HepG2 (cell line): ENCODE results near the gene CHST3. TPM values are rescaled to one million over a fixed set of nuclear protein-coding genes. Genes with fewer than 3 reads are reported as not detected.

Experiments used
- ATAC-seq: fragments of 200-7000 bp; cut with Tn5 transposase; 3 replicates; pipeline ENCODE4 v1.9.1; 2020; ENCODE audit warnings: mild to moderate bottlenecking, moderate library complexity
- BruUV-seq: library from RNA; stranded (reverse); fragments of 400-500 nt; replicated peaks from 2 replicates; lab custom pipeline; 2021; lab: Mats Ljungman, UMichigan
- CTCF ChIA-PET: fragments of 300-600 bp; formaldehyde crosslinking; extraction: SDS; loops from one replicate; lab custom pipeline; 2021; ENCODE audit warnings: low total read pairs, inconsistent platforms, low intra/inter-chr PET ratio; lab: Yijun Ruan, JAX
- POLR2A ChIA-PET: fragments of 350-600 bp; sonication (Branson Sonifier 250); formaldehyde crosslinking; loops from one replicate; lab custom pipeline; 2020; ENCODE audit warnings: antibody characterized with exemption, inconsistent platforms; lab: Yijun Ruan, JAX
- DNase-seq: peaks from one replicate; pipeline ENCODE4 v3.0.0-alpha.2; 2015; ENCODE audit warnings: low spot score
- FAIRE-seq: peaks from 3 replicates; lab custom pipeline; 2011; peaks lifted over from hg19 to GRCh38; lab: Jason Lieb, UNC
- H2AFZ ChIP-seq: one replicate; pipeline ENCODE4 v1.6.1; 2011; ENCODE audit warnings: low read length, inconsistent platforms
- H3K27ac ChIP-seq: fragments of 300-600 bp; 3 replicates; pipeline ENCODE4 v1.8.0; 2011; ENCODE audit warnings: mixed run types, mild to moderate bottlenecking, mixed read lengths, low read length, inconsistent platforms; ENCODE audit not compliant: insufficient read depth; ENCODE audit errors: extremely low read length
- H3K27me3 ChIP-seq, 2 experiments: fragments of 200-600 bp in 1 of 2; 2 replicates in 1 of 2; 3 replicates in 1 of 2; pipeline versions ENCODE4 v1.6.0 to v1.8.0; 2011; ENCODE audit warnings: low read length in 2 of 2, mild to moderate bottlenecking in 2 of 2, moderate library complexity in 2 of 2, inconsistent platforms in 1 of 2; ENCODE audit not compliant: insufficient read depth in 2 of 2, control insufficient read depth in 1 of 2
- H3K36me3 ChIP-seq, 2 experiments: fragments of 200-600 bp in 1 of 2; replicated peaks in 1 of 2; 2 replicates in 1 of 2; 3 replicates in 1 of 2; pipeline versions ENCODE4 v1.5.1 to v1.8.0; 2011; ENCODE audit warnings: low read length in 2 of 2, inconsistent platforms in 1 of 2; ENCODE audit not compliant: insufficient read depth in 2 of 2, control insufficient read depth in 1 of 2
- H3K4me1 ChIP-seq: 2 replicates; pipeline ENCODE4 v1.5.1; 2012; ENCODE audit warnings: low read length, inconsistent platforms; ENCODE audit not compliant: insufficient read depth
- H3K4me2 ChIP-seq: 2 replicates; pipeline ENCODE4 v1.6.0; 2011; ENCODE audit warnings: low read depth, low read length, inconsistent platforms
- H3K4me3 ChIP-seq, 3 experiments: fragments of 200-600 bp in 1 of 3; sonication (generic), shearing (Covaris generic) in 1 of 3; replicated peaks in 1 of 3; 2 replicates each; pipeline ENCODE4 v1.5.1; 2011 to 2016; ENCODE audit warnings: low read length in 3 of 3, inconsistent platforms in 2 of 3, low read depth in 2 of 3, mild to moderate bottlenecking in 2 of 3, control low read depth in 1 of 3, mixed read lengths in 1 of 3; ENCODE audit not compliant: insufficient read depth in 1 of 3
- H3K79me2 ChIP-seq: one replicate; pipeline ENCODE4 v1.6.1; 2011; ENCODE audit warnings: low read length, inconsistent platforms; ENCODE audit not compliant: insufficient read depth
- H3K9ac ChIP-seq: 2 replicates; pipeline ENCODE4 v1.6.0; 2011; ENCODE audit warnings: mild to moderate bottlenecking, low read depth, low read length, inconsistent platforms; ENCODE audit not compliant: insufficient read depth
- H3K9me3 ChIP-seq: 2 replicates; pipeline ENCODE4 v1.5.1; 2012; ENCODE audit warnings: mild to moderate bottlenecking, low read length
- H4K20me1 ChIP-seq: 2 replicates; pipeline ENCODE4 v1.6.0; 2011; ENCODE audit warnings: inconsistent platforms, mild to moderate bottlenecking, low read length, moderate library complexity; ENCODE audit not compliant: insufficient read depth
- ARNT ChIP-seq: fragments of 450-650 bp; IDR thresholded peaks from 2 replicates; pipeline ENCODE4 v1.6.1; 2017
- MTA3 ChIP-seq: sonication (generic); formaldehyde crosslinking; IDR thresholded peaks from 2 replicates; pipeline ENCODE4 v1.4.0; 2020; ENCODE audit warnings: missing genetic modification reagents
- MYPOP ChIP-seq: sonication (generic); formaldehyde crosslinking; IDR thresholded peaks from 2 replicates; pipeline ENCODE4 v1.8.1; 2023; ENCODE audit warnings: mild to moderate bottlenecking, moderate library complexity, missing genetic modification reagents
- ZBTB7B ChIP-seq: sonication (generic); formaldehyde crosslinking; IDR thresholded peaks from 2 replicates; pipeline ENCODE4 v1.4.0; 2020; ENCODE audit warnings: missing genetic modification reagents
- ZNF121 ChIP-seq: sonication (generic); formaldehyde crosslinking; IDR thresholded peaks from 2 replicates; pipeline ENCODE4 v1.5.0; 2020; ENCODE audit warnings: mild to moderate bottlenecking, missing genetic modification reagents
- ZNF138 ChIP-seq: sonication (generic); formaldehyde crosslinking; IDR thresholded peaks from 2 replicates; pipeline ENCODE4 v1.5.0; 2020; ENCODE audit warnings: mild to moderate bottlenecking, low read depth, missing genetic modification reagents
- ZNF629 ChIP-seq: sonication (generic); formaldehyde crosslinking; conservative IDR thresholded peaks from 2 replicates; pipeline ENCODE4 v1.5.0; 2020; ENCODE audit warnings: missing genetic modification reagents
- ZNF782 ChIP-seq: sonication (generic); formaldehyde crosslinking; IDR thresholded peaks from 2 replicates; pipeline ENCODE4 v1.4.0; 2020; ENCODE audit warnings: missing genetic modification reagents, mild to moderate bottlenecking, borderline replicate concordance
- ZSCAN25 ChIP-seq: sonication (generic); formaldehyde crosslinking; IDR thresholded peaks from 2 replicates; pipeline ENCODE4 v1.8.0; 2022; ENCODE audit warnings: mild to moderate bottlenecking, missing genetic modification reagents
- WGBS: methylation state at CpG from one replicate; pipeline ENCODE4 v1.1.6; 2017; ENCODE audit warnings: low lambda C conversion rate; 5-methylcytosine and 5-hydroxymethylcytosine counted together
- in situ Hi-C: cut with HindIII; loops from 2 replicates; pipeline ENCODE4 v1.10.0; 2017; ENCODE audit warnings: low pct_unique_long_range_greater_than_20kb; ENCODE audit not compliant: extremely low pct_ligation_motif_present
- intact Hi-C: fragments of 100-400 bp; cut with micrococcal nuclease; formaldehyde crosslinking; loops from one replicate; pipeline ENCODE4 v1.10.0; 2022; ENCODE audit not compliant: unreplicated experiment
- polyA plus RNA-seq, 8 experiments: library from polyadenylated mRNA; depleted of rRNA in 3 of 8; stranded (reverse) in 7 of 8; unstranded in 1 of 8; fragments of >200 nt; fragmentation: Illumina TruSeq in 4 of 8; extraction: Trizol in 4 of 8; gene quantifications; 2 replicates each; pipeline versions ENCODE4 v1.2.1 to v1.2.3, GENCODE V29; 2011 to 2016; ENCODE audit warnings: low read depth in 4 of 8, missing spikeins in 1 of 8, mixed read lengths in 1 of 8; ENCODE audit not compliant: insufficient read depth in 1 of 8
- total RNA-seq, 5 experiments: library from RNA; depleted of rRNA; stranded (reverse); fragments of >200 nt; fragmentation: Illumina TruSeq; extraction: Trizol; gene quantifications; 2 replicates each; pipeline ENCODE4 v1.2.3, GENCODE V29; 2016; ENCODE audit warnings: low read depth in 1 of 5

Gene CHST3
- total and polyA plus RNA-seq, 2 of the 13 experiments (the other 11 are each of a cell fraction or from before 2014, with no cell fraction given), result 7.2 to 18.7 TPM

DNA sequence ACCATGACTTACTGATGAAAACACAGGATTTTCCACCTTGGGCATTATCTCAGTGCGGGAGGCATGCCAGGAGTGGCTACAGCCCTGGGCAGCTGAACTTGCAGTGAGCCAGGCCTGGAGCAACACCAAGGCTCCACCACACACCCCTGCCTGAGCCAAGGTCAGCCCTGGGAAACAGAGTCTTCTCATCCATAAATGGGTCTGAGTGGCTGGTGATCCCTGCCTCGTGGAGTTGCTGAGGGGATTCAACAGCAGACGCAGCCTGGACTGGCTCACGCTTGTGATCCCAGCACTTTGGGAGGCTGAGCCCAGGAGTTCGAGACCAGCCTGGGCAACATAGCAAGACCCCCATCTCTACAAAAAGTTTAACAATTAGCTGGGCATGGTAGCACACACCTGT, 91.9 kb downstream of the CHST3 start:
- WGBS, result 97% methylated on average over 4 of the region's 5 CpGs
- H3K27ac ChIP-seq, result no peak overlapping the region

More for the DNA sequence above, 91.9 kb downstream of the CHST3 start:
- Histone ChIP-seq H3K9ac (no peak overlapping the region), H3K4me1 (peaks cover 84% of the 10 kb centered on the region), H3K9me3 (no peaks in the 10 kb centered on the region), H2AFZ (no peak overlapping the region), H4K20me1 (no peaks in the 10 kb centered on the region), H3K4me3 (no peak overlapping the region), H3K27me3 (no peaks in the 10 kb centered on the region), H3K79me2 (no peaks in the 10 kb centered on the region), H3K4me2 (no peak overlapping the region), H3K36me3 (no peaks in the 10 kb centered on the region)
- ChIA-PET POLR2A (no interaction called here), CTCF (no interaction called here)
- no peak for FAIRE-seq
- intact Hi-C loops (no loop called here), in situ Hi-C loops (no loop called here)
- TF ChIP-seq ZNF138 (CRISPR knock-in tag), result no peak
- TF ChIP-seq ZNF629 (CRISPR knock-in tag), result peak; percentile 56; the same call in 1 of the 2 replicates
- no peak for TF ChIP-seq MTA3 (CRISPR knock-in tag)
- no peak for TF ChIP-seq ZNF782
- 0 out of 2 replicates have a peak, but pooled peaks have one; percentile 4 for TF ChIP-seq MYPOP (CRISPR knock-in tag)
- no peak for TF ChIP-seq ARNT
- TF ChIP-seq ZSCAN25 (CRISPR knock-in tag), result 0 out of 2 replicates have a peak, but pooled peaks have one; percentile 54
- peak; percentile 86 for TF ChIP-seq ZNF121 (CRISPR knock-in tag)
- TF ChIP-seq ZBTB7B, result no peak
- no peak for ATAC-seq
- BruUV-seq, result no TSS peak
- DNase-seq, result no peak
